ENCODE measurements around the gene SAMD1.
A peak's percentile ranks its signal among the peaks of the same experiment; 100 is the strongest.

SAMD1 gene

DNA sequence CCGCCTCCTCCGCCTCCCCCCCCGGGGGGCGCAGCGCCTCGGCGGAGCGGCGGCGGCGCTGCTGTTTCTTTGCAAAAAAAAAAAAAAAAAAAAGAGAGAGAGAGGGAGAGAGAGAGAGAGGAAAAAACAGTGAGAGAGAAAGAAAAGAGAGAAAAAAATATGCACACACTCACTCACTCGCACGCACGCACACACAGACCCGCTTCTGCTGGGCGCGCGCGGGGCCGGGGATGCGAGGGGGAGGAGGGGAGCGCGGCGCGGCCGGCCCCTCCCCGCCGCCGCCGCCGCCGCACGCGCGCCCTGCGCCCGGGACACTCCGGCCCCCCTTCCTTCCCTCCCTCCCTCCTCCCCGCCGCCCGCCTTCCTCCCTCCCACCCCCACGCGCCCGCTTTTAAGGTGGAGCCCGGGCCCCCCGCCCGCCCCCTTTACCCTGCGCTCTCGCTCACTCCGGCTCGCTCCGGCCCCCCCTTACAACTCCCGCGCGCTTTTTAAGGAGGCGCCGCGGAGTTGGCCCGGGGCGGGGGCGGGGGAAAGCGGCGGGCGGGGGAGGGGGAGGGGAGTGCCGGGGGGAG, at the start of gene SAMD1:
SAMD1 (minus strand) TSS at position 243 of the 572 bp plus-strand sequence.
- peak; percentile 64 for DNase-seq (ENCODE audit: low read depth, low spot score)

DNA sequence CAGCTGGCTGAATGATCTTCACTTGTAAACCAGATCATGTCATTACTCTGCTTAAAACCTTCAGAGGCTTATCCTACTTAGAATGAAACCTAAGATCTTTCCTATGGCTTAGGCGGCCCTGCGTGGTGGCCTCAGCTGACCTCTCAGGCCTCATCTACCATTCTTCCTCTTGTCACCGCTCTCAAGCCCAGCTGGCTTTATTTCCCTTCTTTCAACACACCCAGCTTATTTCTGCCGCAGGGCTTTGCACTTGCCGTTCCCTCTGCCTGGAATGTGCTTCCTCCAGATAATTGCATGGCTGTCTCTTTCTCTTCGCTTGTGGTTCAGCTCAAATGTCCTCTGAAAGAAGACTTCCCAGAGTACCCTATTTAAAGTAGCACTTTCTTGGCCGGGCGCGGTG, 49.4 kb upstream of the SAMD1 start:
- DNase-seq (ENCODE audit: low read depth, low spot score): no peak

DNA sequence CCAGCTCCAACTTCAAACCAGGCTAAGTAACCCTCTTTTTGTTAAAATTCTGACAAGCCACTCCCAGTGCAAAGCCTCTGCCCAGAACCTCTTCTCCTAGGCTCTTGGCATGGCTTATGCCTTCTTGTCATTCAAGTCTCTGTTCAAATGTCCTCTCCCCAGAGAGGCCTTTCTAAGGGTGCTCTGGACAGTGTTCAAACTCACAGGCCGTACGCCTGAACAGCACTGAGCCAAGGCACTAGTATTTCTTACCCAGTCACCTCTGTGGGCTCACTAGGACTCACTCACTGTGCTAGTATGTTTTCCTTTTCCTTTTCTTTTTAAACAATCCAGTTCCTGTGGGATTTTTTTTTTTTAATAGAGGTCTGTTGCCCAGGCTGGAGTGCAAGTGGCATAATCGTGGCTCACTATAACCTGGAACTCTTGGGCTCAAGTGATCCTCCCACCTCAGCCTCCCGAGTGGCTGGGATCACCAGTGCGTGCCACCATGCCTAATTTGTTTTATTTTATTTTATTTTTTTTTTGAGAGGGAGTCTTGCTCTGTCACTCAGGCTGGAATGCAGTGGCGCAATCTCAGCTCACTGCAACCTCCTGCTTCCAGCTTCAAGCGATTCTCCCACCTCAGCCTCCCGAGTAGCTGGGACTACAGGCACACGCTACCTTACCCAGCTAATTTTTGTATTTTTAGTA, 48.2 kb upstream of the SAMD1 start:
- no peak for DNase-seq (ENCODE audit: low read depth, low spot score)

DNA sequence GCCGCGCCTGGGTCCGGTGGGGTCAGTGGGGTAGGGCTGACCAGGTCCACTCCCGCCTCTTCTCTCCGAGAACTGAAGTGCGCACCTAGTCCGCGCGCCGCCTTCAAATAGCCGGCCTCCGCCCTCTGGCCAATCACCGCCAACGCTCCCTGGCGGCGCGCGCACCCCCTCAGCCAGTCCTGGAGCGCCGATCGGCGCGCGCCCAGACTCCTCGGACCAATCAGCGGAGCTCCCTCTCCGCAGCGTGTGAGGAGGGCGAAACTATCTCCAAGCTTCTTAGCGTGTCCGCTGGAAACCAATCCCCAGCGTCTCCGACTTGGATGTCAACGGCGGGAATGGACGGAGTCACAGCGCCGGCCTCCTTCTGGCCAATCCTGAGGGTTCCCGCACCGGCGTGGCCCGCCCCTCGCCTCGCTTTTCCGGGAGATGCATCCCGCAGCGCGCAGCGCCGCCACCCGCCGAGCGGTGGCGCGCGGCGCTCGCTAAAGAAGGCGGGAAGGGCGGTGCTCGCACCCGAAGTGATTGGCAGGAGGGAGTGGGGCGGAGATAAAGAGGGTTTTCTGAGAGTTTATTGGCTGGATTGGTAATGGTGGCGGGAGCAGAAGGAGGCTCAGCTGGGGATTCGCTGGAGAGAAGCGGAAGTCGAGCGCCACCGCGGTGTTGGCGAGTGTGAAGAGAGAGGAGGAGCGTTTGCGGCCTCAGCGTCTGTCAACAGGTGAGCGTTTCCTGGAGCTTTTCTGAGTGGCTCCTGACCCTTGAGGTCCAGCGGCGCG, 46.1 kb upstream of the SAMD1 start, which contains the start of gene ASF1B:
ASF1B (minus strand) TSS at position 81 of the 773 bp plus-strand sequence. CDS start 133 bp downstream, outside the sequence.
- DNase-seq (ENCODE audit: low read depth, low spot score): peak; percentile 100

DNA sequence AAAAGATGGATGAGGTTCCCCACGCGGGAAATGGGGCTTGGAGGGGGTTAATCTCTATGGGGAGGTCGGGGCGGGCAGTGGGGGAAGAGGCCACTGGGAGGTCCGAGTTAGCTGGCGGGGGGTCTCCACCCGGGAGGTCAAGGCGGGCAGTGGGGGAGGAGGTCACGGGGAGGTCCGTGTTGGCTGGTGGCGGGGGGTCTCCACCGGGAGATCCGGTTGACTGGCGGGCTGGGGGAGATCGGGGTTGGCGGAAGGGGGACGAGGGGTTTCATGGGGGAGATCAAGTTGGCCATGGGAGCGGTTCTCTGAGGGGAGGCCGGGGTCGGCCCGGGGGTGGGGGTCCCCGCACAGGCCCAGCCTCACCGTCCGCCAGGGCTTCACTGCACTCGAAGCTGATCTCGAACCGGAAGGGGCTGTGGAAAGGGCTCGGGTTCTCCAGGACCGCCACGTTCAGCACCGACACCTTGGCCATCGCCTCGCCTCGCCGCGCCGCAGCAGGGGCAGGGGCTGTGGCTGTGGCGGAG, 45.5 kb upstream of the SAMD1 start:
- DNase-seq (ENCODE audit: low read depth, low spot score): no peak

DNA sequence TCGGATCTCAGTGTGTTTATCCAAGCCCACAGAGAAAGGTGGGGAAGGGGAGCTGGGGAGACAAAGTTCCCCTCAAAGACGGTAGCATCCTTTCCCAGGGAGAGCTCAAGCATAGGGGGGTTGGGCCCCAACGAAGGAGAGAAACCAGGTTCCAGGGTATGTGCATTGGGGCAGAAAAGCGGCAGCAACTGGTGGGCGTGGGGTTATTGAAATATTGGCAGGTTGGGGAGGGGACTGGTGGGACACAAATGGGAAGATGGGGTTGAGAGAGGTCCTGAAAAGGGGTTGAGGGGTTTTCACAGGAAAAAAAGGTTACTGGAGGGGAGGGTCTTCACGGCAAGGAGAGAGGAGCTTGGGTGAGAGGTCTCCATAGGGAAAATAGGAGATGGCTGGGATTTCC, 44.8 kb upstream of the SAMD1 start:
- DNase-seq (ENCODE audit: low read depth, low spot score): no peak

DNA sequence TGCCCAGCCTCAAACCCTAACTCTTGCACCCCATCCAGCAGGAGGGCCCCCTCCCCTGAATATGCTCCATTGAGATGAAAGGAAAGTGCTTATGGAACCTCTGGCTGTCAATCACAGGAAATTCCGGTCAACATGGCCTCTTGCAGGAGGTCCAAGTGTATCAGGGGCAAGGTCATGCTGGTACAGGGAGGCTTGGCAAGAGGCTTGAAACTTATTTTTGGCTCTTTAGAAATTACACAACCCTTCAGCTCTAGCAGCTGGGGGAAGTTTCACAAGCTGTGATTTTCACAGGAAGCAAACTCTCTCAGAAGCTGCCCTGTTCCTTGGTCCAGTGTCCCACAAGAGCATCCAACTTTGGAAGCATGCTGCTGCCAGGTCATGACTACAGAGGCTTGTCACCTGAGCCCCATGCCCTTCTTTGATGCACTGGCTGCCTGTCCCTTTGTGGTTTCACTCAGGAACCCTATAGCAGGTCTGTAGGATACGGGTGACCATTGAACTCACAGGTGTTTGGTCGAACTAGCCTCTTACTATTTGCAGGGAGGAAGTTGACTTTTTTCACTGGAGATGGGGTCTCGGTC, 37.5 kb upstream of the SAMD1 start:
- DNase-seq (ENCODE audit: low read depth, low spot score): no peak

DNA sequence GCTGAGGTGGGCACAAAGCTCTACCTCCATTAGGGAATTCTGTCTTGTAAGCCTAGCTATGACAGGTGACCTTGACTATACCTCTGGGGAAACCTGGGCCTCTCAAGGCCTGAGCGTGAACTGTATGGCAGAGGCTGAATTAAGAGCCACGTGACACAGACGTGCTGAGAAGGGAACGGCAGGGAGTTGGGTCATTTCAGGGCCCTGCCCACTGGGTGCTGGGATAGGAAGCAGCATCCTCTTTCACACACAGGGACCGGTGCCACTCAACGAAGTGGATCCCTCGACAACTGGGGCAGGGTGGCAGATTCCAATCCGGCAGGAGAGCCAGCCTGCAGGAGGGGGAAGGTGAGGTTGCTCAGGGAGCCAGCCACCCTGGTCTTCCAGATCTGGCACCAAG, 36.6 kb upstream of the SAMD1 start:
- no peak for DNase-seq (ENCODE audit: low read depth, low spot score)

DNA sequence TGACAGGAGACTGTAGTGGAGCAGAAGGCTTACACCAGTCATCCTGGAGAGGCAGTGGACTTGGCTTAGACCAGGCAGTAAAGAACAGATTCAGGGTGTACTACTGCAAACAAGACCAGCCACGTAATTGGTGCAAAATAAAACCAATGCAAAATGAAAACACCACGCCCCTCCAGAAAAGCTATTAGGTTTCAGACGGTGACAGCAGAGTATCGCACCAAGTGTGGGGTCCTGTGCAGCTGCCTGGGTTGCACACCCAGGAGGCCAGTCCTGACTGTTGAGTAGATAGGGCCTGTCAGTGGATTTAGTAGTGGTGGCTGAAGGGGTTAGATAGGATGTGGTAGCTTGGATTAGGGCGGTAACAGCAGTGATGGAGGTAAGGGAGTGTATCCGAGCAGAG, 32.4 kb upstream of the SAMD1 start:
- DNase-seq (ENCODE audit: low read depth, low spot score): no peak

DNA sequence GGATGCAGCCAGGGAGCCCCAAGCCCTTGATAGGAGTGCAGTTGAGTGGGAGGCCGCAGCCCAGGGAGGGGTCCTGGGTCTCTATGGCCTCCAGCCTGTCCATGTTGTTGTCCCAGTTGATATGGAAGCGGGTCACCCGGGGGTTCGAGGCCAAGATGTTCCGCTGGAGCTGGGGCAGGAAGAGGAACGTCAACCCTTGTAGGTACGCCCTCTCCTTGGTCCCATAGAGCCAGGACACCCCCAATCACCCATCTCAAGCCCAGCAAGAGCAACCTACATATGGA, 29.9 kb upstream of the SAMD1 start:
- no peak for DNase-seq (ENCODE audit: low read depth, low spot score)

DNA sequence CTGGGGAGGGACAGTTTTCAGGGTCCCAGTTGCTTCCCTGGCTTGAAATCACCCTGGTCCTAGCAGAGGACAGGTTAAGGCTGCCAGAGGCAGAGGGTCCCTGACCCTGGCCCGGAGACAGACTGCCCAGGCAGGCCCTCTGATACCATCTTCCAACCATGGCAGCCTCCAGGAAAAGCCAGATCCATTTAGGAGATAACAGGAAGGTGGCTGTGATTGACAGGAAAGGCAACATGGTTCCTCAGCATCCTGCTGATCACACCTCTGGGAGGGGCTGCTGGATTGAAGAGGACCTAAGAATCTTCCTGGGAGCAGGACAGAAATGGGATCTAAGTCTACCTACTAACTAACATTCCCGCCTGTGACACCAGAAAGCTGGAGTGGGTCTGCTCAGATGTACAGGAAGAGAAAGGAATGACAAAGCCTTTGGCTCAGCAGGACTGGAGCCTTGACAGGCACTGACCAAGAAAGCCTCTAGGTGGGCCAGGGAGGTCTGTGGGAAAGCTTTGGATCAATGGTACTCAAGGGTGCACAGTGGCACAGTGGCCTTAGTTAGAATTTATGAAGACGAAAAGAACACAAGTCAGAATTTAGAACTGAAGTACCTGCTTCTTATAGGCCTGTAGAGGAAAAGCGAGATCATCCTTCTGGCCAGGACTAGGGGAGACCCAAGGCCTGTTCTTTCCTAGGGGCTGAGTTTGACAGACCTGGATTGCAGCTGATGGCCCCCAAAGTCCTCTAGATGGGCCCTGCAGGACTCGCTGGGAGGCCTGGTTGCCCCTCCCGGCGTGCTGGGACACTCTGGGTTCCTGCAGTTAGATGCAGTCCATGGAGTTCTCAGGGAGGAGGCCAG, 29.3 kb upstream of the SAMD1 start:
- no peak for DNase-seq (ENCODE audit: low read depth, low spot score)

DNA sequence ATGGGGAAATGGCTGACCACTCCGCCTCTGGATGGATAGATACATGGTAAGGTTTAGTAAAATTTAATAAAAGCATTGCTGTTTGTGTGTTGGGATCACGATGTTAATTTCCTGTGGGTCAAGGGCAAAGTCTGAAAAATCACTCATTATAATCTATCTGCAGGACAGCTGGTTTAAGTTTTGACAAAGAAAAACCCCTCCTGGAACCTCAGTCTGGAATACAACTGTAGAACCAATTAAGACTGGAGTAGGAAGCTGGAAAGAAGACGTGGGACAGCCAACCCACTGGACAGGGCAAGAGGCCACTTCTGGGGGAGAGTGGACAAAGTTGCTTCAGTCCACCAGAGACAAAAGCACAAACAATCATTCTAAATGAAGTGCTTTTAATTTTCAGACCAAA, 28.6 kb upstream of the SAMD1 start:
- DNase-seq (ENCODE audit: low read depth, low spot score): no peak

DNA sequence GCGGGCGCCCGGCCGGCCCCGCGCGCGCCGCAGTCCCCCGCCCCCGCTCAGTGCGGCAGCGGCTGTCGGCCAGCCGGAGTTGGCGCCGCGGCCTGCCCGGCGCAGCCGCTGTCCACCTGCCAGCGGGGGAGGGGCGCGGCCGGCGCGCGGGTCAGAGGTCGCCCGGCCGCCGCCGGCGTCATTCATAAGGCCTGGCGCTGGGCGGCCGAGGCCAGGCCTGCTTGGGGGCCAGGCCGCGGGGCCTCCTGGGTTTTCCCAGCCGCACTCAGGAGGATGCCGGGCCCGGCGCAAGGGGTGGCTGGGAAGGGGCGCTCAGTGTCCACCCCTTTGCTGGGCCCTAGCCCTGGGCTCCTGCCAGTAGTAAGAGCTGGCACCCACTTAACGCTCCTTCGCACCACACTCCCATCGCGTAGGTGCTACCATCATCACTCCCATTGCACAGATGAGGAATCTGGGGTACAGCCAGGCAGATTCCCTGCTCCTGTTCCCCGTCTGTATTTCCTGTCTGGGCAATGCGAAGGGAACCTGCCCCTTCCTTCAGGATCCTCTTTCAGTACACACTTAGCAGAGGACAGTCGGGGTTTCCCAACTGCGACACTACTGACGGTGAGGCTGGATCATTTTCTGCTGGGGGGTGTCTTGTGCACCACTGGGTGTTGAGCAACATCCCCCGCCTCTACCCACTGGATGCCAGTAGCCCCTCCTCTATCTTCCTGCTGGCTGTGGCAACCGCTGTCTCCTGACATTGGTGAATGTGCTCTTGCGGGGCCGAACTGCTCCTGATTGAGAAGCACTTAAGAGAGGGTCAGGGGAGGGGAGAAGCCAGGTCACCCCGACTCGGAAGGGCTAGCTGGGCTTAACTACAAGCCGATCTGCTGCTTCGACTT, 27.9 kb upstream of the SAMD1 start:
- DNase-seq (ENCODE audit: low read depth, low spot score): no peak

DNA sequence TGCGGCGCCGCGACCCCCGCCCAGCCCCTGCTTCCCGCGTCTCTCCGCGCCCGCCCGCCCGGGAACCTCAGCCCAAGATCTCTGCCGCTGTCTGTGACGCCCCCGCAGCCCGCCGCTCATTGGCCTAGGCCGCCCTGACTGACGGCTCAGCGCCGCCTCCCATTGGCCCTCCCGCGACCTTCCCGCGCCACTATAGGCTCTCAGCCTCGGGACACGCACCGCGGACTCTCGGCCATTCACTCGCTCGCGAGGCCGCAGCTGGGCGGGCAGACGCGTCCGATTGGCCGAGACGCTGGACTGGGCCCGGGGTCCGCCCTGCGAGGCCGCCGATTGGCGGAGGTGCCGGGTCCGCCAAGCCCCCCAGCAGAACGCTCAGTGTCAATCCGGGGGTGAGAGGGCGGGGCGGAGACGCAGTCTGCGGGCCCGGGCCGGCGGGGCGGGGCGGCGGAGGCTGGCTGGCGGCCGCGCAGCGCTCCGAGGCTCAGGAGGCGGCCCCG, 27.2 kb upstream of the SAMD1 start, which contains the start of gene PRKACA:
PRKACA (minus strand) TSS at position 95 of the 497 bp plus-strand sequence. CDS start 215 bp downstream, outside the sequence.
- DNase-seq (ENCODE audit: low read depth, low spot score): peak; percentile 96

DNA sequence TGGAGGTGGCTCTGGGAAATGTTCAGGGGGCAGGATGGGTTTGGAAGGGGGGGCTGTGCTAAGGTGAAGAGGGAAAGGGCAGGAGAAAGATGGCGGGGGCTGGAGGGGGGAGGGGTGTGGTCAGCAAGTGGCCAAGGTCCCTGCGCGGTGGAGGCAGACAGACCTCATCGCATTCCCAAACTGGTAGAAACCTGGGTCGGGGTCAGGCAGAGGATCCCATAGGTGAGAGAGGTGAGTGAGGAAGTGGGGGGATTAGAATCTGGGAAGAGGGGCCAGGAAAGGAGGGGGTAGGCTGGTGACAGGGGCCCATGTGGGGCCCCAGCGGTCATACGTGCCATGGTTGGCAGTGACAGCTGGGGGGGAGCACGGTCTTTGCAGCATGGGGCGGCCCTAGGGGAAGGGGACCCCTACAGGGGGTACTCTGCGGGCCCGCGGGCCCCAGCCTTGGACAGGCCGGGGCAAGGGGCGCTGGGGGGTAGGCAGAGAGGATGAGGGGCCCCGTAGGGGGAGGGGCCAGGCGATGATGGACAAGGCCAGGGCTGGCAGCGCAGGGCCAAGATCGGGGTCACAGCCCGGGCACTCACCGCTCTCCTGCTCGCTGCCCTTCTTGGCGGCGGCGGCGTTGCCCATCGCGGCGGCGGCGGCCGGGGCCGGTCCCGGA, 26.5 kb upstream of the SAMD1 start:
- no peak for DNase-seq (ENCODE audit: low read depth, low spot score)

DNA sequence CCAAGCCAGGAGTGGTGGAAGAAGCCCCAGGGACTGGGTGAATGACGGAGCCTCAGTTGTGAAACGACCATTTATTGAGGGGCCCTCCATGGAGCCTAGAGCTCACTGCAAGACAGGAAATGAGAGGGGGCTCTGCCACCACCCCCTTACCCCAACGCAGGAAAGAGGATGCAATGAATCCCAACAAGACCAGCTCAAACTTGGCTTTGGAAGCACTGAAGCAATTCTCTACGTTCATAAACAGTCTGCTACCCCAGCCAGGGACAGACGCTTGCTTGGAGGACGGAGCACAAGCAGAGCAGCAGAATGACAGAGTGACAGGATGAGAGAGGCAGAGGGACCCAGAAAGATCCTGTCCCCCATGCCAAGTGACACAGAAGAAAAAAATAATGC, 26.0 kb upstream of the SAMD1 start:
- DNase-seq (ENCODE audit: low read depth, low spot score): no peak

DNA sequence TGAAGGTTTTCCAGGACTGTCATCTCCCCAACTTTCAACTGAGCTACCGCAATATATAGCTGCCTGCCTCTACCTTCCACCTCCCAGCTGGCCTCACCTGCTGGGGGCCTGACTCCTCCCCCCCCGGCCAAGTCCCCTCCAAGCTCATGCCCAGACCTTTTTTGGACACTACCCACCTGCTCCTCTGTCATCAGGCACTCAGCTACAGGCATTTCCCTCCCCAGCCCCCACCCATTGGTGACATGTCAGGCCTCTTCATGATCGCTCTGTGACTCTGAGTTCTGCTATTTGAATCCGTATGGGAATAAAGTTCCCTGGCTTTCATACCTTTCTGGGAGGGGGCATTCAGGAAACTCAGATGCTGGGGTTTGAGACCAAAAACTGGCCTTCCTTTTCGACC, 25.2 kb upstream of the SAMD1 start:
- no peak for DNase-seq (ENCODE audit: low read depth, low spot score)

DNA sequence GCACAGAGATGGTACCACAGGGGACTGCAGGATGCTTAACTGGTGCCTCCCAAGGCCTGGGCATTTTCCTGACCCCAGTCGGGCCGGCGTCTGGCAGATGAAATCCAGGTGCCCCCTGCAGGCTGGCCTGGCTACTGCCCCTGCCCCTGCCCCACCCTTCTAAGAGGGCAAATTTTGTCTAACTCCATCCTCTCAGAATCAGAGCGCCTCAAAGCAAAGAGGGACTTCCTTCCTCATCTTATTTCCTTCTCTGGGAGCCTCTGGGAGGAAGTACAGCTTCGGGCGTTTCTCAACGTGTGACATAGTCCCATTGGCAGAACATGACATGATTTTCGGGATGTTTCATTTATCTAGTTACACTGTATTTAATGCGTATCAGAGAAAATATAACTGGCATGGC, 24.3 kb upstream of the SAMD1 start:
- DNase-seq (ENCODE audit: low read depth, low spot score): no peak

DNA sequence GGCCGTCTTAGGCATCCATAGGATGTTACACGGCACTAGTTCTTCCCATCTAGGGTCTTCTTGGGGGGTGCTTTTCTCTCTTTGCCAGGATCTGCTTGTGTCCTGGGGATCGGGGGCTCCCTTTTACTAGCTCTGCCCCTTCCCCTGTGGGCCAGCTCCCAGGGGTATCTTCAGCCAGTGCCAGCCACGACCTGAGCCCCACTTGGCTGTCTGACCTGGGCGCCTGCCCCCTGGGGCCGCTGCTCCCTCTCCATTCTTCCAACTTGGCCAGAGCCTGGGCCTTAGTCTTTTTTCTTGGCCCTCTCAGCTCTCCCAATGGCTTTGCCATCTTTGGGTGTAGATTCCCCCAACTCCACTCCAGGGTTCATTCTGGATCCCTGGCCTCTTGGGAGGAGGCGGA, 23.9 kb upstream of the SAMD1 start:
- DNase-seq (ENCODE audit: low read depth, low spot score): no peak
